Measurements from ENCODE around the gene ANKRD23. TPM values are rescaled to one million over a fixed set of nuclear protein-coding genes. Genes with fewer than 3 reads are reported as not detected.

ANKRD23 gene
- total and polyA plus RNA-seq, 2 of the 13 experiments (the other 11 are each of a cell fraction or from before 2014, with no cell fraction given) = 1.5 to 1.6 TPM

DNA sequence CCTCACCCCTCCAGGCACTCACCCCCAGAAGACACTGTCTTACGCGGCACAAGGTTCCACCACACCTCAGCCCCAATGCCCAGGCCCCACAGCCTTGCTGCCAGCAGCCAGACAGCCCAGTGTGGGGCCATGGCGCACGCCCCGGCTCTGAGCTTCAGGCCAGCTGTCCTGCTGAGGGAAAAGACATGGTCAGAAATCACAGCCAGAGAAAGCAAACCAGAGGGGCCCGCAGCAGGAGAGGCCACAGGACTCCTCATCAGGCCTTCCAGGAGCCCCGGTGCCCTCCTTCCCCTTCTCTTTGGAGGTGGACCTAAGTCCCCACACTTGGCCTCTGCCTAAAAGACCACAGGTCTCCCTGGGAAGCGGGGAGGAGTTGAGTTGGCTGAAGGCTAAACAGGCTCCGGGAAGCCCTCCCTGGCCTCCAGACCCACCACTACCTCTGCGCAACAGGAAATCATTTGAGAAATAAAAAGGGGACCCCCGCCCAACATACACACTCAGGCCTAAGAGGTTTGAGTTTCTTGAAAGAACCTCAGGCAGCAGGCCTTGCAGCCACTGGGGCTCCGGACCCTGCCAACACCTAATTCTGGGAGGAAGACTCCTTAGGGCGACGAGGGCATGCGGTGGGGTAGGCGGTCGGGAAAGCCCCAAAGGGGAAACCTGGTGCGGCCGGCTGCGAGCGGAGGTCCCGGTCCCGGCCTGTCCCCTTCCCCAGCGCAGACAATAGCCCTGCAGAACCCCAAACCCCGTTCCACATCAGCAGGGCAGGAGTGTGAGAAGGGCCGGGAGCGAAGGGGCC is 24.1 kb upstream of the ANKRD23 start (continued):
- TF ChIP-seq, protein P1, sequence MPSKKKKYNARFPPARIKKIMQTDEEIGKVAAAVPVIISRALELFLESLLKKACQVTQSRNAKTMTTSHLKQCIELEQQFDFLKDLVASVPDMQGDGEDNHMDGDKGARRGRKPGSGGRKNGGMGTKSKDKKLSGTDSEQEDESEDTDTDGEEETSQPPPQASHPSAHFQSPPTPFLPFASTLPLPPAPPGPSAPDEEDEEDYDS (CRISPR knock-in tag; IDR thresholded peaks at IDR 0.05) = no peak
- TF ChIP-seq, protein P2, sequence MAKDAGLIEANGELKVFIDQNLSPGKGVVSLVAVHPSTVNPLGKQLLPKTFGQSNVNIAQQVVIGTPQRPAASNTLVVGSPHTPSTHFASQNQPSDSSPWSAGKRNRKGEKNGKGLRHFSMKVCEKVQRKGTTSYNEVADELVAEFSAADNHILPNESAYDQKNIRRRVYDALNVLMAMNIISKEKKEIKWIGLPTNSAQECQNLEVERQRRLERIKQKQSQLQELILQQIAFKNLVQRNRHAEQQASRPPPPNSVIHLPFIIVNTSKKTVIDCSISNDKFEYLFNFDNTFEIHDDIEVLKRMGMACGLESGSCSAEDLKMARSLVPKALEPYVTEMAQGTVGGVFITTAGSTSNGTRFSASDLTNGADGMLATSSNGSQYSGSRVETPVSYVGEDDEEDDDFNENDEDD (CRISPR knock-in tag; IDR thresholded peaks at IDR 0.05; ENCODE audit: borderline replicate concordance) = peak; percentile 58; the same call in 1 of the 2 replicates
- TF ChIP-seq ZC3H4 (CRISPR knock-in tag; IDR thresholded peaks at IDR 0.05; ENCODE audit: borderline replicate concordance) = no peak
- TF ChIP-seq SUZ12 (IDR thresholded peaks at IDR 0.05; ENCODE audit: low read depth, low read length) = no peak
- no peak for TF ChIP-seq KDM5A (IDR thresholded peaks at IDR 0.05; ENCODE audit: borderline replicate concordance, low read length)
- TF ChIP-seq ZNF598 (CRISPR knock-in tag; IDR thresholded peaks at IDR 0.05; ENCODE audit: borderline replicate concordance) = no peak
- TF ChIP-seq FOXM1 (CRISPR knock-in tag; IDR thresholded peaks at IDR 0.05) = no peak
- TF ChIP-seq, protein P3, sequence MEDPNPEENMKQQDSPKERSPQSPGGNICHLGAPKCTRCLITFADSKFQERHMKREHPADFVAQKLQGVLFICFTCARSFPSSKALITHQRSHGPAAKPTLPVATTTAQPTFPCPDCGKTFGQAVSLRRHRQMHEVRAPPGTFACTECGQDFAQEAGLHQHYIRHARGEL (CRISPR knock-in tag; IDR thresholded peaks at IDR 0.05) = no peak
- 0 out of 2 replicates have a peak, but pooled peaks have one; percentile 55 for TF ChIP-seq ZNF329 (CRISPR knock-in tag; IDR thresholded peaks at IDR 0.05; ENCODE audit: low read depth)
- TF ChIP-seq, protein P4, sequence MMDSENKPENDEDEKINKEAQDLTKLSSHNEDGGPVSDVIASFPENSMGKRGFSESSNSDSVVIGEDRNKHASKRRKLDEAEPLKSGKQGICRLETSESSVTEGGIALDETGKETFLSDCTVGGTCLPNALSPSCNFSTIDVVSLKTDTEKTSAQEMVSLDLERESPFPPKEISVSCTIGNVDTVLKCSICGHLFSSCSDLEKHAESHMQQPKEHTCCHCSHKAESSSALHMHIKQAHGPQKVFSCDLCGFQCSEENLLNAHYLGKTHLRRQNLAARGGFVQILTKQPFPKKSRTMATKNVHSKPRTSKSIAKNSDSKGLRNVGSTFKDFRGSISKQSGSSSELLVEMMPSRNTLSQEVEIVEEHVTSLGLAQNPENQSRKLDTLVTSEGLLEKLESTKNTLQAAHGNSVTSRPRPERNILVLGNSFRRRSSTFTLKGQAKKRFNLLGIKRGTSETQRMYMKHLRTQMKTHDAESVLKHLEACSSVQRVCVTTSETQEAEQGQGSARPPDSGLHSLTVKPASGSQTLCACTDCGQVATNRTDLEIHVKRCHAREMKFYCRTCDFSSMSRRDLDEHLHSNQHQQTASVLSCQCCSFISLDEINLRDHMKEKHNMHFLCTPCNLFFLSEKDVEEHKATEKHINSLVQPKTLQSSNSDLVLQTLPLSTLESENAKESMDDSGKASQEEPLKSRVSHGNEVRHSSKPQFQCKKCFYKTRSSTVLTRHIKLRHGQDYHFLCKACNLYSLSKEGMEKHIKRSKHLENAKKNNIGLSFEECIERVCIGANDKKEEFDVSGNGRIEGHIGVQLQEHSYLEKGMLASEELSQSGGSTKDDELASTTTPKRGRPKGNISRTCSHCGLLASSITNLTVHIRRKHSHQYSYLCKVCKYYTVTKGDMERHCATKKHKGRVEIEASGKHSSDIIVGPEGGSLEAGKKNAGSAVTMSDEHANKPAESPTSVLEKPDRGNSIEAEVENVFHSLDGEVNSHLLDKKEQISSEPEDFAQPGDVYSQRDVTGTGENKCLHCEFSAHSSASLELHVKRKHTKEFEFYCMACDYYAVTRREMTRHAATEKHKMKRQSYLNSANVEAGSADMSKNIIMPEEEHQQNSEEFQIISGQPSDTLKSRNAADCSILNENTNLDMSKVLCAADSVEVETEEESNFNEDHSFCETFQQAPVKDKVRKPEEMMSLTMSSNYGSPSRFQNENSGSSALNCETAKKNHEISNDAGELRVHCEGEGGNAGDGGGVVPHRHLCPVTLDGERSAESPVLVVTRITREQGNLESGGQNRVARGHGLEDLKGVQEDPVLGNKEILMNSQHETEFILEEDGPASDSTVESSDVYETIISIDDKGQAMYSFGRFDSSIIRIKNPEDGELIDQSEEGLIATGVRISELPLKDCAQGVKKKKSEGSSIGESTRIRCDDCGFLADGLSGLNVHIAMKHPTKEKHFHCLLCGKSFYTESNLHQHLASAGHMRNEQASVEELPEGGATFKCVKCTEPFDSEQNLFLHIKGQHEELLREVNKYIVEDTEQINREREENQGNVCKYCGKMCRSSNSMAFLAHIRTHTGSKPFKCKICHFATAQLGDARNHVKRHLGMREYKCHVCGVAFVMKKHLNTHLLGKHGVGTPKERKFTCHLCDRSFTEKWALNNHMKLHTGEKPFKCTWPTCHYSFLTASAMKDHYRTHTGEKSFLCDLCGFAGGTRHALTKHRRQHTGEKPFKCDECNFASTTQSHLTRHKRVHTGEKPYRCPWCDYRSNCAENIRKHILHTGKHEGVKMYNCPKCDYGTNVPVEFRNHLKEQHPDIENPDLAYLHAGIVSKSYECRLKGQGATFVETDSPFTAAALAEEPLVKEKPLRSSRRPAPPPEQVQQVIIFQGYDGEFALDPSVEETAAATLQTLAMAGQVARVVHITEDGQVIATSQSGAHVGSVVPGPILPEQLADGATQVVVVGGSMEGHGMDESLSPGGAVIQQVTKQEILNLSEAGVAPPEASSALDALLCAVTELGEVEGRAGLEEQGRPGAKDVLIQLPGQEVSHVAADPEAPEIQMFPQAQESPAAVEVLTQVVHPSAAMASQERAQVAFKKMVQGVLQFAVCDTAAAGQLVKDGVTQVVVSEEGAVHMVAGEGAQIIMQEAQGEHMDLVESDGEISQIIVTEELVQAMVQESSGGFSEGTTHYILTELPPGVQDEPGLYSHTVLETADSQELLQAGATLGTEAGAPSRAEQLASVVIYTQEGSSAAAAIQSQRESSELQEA (CRISPR knock-in tag; IDR thresholded peaks at IDR 0.05; ENCODE audit: not compliant biosample characterization) = peak; percentile 74
- no peak for TF ChIP-seq ZNF724P (CRISPR knock-in tag; IDR thresholded peaks at IDR 0.05; ENCODE audit: borderline replicate concordance)
- TF ChIP-seq ZNF841 (CRISPR knock-in tag; IDR thresholded peaks at IDR 0.05; ENCODE audit: borderline replicate concordance) = no peak
- TF ChIP-seq ESRRA (CRISPR knock-in tag; IDR thresholded peaks at IDR 0.05; ENCODE audit: low read depth) = no peak
- no peak for TF ChIP-seq SKI (IDR thresholded peaks at IDR 0.05; ENCODE audit: partially characterized antibody)
- TF ChIP-seq, protein P5, sequence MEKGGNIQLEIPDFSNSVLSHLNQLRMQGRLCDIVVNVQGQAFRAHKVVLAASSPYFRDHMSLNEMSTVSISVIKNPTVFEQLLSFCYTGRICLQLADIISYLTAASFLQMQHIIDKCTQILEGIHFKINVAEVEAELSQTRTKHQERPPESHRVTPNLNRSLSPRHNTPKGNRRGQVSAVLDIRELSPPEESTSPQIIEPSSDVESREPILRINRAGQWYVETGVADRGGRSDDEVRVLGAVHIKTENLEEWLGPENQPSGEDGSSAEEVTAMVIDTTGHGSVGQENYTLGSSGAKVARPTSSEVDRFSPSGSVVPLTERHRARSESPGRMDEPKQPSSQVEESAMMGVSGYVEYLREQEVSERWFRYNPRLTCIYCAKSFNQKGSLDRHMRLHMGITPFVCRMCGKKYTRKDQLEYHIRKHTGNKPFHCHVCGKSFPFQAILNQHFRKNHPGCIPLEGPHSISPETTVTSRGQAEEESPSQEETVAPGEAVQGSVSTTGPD (CRISPR knock-in tag; IDR thresholded peaks at IDR 0.05) = peak; percentile 39; the same call in 1 of the 2 replicates
- peak; percentile 19; the same call in 1 of the 2 replicates for TF ChIP-seq ZNF563 (CRISPR knock-in tag; IDR thresholded peaks at IDR 0.05)

All from HepG2 (cell line).